Measurements from ENCODE around the gene PALD1. TPM values are rescaled to one million over a fixed set of nuclear protein-coding genes. Genes with fewer than 3 reads are reported as not detected.

The PALD1 gene
- total RNA-seq, 4 donors from 2014 or later: 10.4 to 19.1 (median 12.8) TPM

DNA sequence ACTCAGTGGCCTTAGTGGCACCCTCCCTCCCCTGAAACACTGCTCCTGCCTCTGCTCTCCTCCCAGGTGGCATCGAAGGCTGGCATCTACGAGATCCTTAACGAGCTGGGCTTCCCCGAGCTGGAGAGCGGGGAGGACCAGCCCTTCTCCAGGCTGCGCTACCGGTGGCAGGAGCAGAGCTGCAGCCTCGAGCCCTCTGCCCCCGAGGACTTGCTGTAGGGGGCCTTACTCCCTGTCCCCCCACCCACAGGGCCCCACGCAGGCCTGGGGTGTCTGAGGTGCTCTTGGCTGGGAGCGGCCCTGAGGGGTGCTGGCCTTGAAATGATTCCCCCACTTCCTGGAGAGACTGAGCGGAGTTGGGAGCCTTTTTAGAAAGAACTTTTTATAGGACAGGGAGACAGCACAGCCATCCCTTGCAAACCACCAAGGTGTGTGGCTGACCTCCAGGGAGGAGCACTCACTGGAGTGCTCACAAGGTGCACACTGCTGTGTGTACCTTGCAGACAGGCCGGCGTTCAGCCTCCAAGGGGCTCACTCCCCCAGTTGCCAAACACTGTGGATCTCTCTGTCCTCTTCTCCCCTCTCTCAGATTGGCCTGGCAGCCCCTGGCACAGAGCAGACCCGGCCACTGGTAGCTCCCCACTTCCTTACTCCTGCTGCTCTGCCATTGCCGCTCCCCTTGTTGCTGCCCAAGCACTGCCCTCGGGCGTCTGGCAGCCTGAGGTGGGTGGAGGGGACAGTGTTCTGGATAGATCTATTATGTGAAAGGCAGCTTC, 88.1 kb downstream of the PALD1 start:
- no peaks in the 10 kb centered on the region for H3K27me3 ChIP-seq
- H3K9me3 ChIP-seq: no peaks in the 10 kb centered on the region
- H3K27ac ChIP-seq (replicated peaks in 1 of 4): no peak overlapping the region
- peaks cover 3 to 16% (median 10%) of the 10 kb centered on the region in 4 donors for H3K4me1 ChIP-seq
- 88% methylated on average over 15 of the region's 18 CpGs for WGBS
- intact Hi-C loops (cut with DNase I): no loop called here
- H3K4me3 ChIP-seq: no peak overlapping the region
- DNase-seq (ENCODE audit: extremely low spot score): no peak
- TF ChIP-seq, protein P1, sequence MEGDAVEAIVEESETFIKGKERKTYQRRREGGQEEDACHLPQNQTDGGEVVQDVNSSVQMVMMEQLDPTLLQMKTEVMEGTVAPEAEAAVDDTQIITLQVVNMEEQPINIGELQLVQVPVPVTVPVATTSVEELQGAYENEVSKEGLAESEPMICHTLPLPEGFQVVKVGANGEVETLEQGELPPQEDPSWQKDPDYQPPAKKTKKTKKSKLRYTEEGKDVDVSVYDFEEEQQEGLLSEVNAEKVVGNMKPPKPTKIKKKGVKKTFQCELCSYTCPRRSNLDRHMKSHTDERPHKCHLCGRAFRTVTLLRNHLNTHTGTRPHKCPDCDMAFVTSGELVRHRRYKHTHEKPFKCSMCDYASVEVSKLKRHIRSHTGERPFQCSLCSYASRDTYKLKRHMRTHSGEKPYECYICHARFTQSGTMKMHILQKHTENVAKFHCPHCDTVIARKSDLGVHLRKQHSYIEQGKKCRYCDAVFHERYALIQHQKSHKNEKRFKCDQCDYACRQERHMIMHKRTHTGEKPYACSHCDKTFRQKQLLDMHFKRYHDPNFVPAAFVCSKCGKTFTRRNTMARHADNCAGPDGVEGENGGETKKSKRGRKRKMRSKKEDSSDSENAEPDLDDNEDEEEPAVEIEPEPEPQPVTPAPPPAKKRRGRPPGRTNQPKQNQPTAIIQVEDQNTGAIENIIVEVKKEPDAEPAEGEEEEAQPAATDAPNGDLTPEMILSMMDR (IDR thresholded peaks at IDR 0.05): no peak
- TF ChIP-seq POLR2A (IDR thresholded peaks at IDR 0.05; ENCODE audit: low read depth) (no peak), EP300 (IDR thresholded peaks at IDR 0.05) (no peak), POLR2AphosphoS5 (IDR thresholded peaks at IDR 0.05) (no peak)
- H3K36me3 ChIP-seq: peaks cover 0 to 57% (median 19%) of the 10 kb centered on the region in 4 donors

DNA sequence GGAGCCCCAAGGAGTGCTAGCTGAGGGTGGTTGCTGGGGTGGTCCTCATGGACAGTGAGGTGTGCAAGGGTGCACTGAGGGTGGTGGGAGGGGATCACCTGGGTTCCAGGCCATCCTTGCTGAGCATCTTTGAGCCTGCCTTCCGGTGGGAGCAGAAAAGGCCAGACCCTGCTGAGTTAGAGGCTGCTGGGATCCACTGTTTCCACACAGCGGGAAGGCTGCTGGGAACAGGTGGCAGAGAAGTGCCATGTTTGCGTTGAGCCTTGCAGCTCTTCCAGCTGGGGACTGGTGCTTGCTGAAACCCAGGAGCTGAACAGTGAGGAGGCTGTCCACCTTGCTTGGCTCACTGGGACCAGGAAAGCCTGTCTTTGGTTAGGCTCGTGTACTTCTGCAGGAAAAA, 89.0 kb downstream of the PALD1 start:
- H3K27me3 ChIP-seq: no peaks in the 10 kb centered on the region

DNA sequence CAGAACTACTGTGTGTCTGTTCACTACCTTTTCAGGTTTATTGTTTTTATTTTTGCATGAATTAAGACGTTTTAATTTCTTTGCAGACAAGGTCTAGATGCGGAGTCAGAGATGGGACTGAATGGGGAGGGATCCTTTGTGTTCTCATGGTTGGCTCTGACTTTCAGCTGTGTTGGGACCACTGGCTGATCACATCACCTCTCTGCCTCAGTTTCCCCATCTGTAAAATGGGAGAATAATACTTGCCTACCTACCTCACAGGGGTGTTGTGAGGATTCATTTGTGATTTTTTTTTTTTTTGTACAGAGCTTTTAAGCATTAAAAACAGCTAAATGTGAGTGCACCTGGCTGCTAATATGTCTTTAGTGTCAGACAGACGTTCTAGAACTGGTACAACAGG, 89.5 kb downstream of the PALD1 start:
- TF ChIP-seq POLR2A (IDR thresholded peaks at IDR 0.05; ENCODE audit: low read depth): no peak
- Histone ChIP-seq H3K4me1 (peaks cover 0 to 5% (median 2%) of the 10 kb centered on the region in 4 donors), H3K36me3 (peaks cover 0 to 58% (median 19%) of the 10 kb centered on the region in 4 donors), H3K27ac (replicated peaks in 1 of 4) (no peak overlapping the region), H3K27me3 (no peaks in the 10 kb centered on the region), H3K9me3 (no peaks in the 10 kb centered on the region), H3K4me3 (no peak overlapping the region)
- 92% methylated on average over 3 of the region's 3 CpGs for WGBS
- intact Hi-C loops (cut with DNase I): no loop called here
- no peak for DNase-seq (ENCODE audit: extremely low spot score)

More for the DNA sequence above, 89.0 kb downstream of the PALD1 start:
- Histone ChIP-seq H3K27ac (replicated peaks in 1 of 4) (no peak overlapping the region), H3K4me1 (peaks cover 0 to 7% (median 3%) of the 10 kb centered on the region in 4 donors), H3K36me3 (peaks cover 0 to 58% (median 19%) of the 10 kb centered on the region in 4 donors), H3K9me3 (no peaks in the 10 kb centered on the region), H3K4me3 (no peak overlapping the region)
- TF ChIP-seq, protein P1 (IDR thresholded peaks at IDR 0.05): no peak
- TF ChIP-seq EP300 (IDR thresholded peaks at IDR 0.05): no peak
- TF ChIP-seq POLR2A (IDR thresholded peaks at IDR 0.05; ENCODE audit: low read depth): no peak
- TF ChIP-seq POLR2AphosphoS5 (IDR thresholded peaks at IDR 0.05): no peak
- intact Hi-C loops (cut with DNase I): no loop called here
- DNase-seq (ENCODE audit: extremely low spot score): no peak
- 84% methylated on average over 4 of the region's 4 CpGs for WGBS

DNA sequence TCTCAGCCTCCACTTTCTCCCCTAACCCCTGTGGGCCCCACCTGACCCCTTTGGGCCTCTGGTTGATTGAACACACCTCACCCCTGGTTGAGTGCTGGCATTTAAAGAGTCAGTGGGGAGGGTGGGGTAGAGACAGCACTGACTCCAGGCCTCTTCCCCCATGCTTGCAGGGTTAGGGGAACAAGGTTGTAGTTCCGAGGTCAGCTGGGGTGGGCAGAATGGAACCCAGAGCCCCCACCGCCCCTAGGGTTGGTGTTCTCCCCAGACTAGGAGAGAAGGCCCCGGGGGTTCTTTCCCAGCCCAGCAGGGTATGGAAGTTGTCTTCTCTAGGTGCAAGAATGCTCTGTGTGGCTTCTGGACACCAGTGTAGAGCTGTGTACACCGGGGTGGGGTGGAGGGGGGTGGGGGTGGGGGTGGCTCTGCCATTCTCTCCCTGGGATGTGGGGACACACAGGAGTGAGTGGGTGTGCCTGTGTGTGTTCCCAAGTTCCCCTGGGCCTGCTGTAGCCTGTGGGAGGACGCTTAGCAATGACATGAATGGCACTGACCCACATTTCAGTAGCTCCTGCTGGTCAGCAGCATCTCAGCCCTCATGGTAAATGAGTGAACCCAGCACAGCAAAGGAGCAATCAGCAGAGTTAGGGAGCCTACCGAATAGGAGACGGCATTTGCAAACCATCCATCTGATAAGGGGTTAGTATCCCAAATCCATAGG, 90.4 kb downstream of the PALD1 start:
- DNase-seq (ENCODE audit: extremely low spot score): no peak
- WGBS: 96% methylated on average over 6 of the region's 7 CpGs

More for the DNA sequence above, 90.4 kb downstream of the PALD1 start:
- TF ChIP-seq POLR2AphosphoS5 (IDR thresholded peaks at IDR 0.05): no peak
- TF ChIP-seq, protein P1 (IDR thresholded peaks at IDR 0.05): no peak
- no peak for TF ChIP-seq EP300 (IDR thresholded peaks at IDR 0.05)
- no peak for TF ChIP-seq POLR2A (IDR thresholded peaks at IDR 0.05; ENCODE audit: low read depth)
- Histone ChIP-seq H3K9me3 (no peaks in the 10 kb centered on the region), H3K4me1 (peaks cover 0 to 5% (median 0%) of the 10 kb centered on the region in 4 donors), H3K4me3 (no peak overlapping the region), H3K27me3 (no peaks in the 10 kb centered on the region), H3K36me3 (peaks cover 0 to 57% (median 19%) of the 10 kb centered on the region in 4 donors), H3K27ac (replicated peaks in 1 of 4) (no peak overlapping the region)
- intact Hi-C loops (cut with DNase I): no loop called here

Data from esophagus muscularis mucosa (tissue), 4 donors.